Endothelial cell of umbilical vein (primary cell): ENCODE measurements around the gene CSNK1D. TPM values are rescaled to one million over a fixed set of nuclear protein-coding genes. Genes with fewer than 3 reads are reported as not detected.

Experiments
- BruUV-seq: library from RNA; stranded (reverse); fragments of 400-500 nt; replicated peaks from 2 replicates; lab custom pipeline; 2021; lab: Mats Ljungman, UMichigan
- CTCF ChIA-PET: fragments of 300-600, 350-600 bp; sonication (Branson Sonifier 250); formaldehyde crosslinking; loops from one replicate; lab custom pipeline; 2021; ENCODE audit warnings: antibody characterized with exemption, inconsistent platforms; lab: Charles Lee
- POLR2A ChIA-PET: fragments of 300-600, 350-600 bp; sonication (Branson Sonifier 250); formaldehyde crosslinking; loops from one replicate; lab custom pipeline; 2021; ENCODE audit warnings: antibody characterized with exemption, inconsistent platforms; lab: Charles Lee
- DNase-seq: peaks from one replicate; pipeline ENCODE4 v3.0.0-alpha.2; 2011; ENCODE audit warnings: low read depth, low spot score
- FAIRE-seq: peaks from 2 replicates; lab custom pipeline; 2011; peaks lifted over from hg19 to GRCh38; lab: Jason Lieb, UNC
- H2AFZ ChIP-seq: 2 replicates; pipeline ENCODE4 v1.6.0; 2012; ENCODE audit warnings: low read depth, low read length, control low read depth, inconsistent platforms
- H3K27ac ChIP-seq: 2 replicates; pipeline ENCODE4 v1.5.1; 2011; ENCODE audit warnings: low read depth, mild to moderate bottlenecking, control low read depth, low read length, moderate library complexity; ENCODE audit not compliant: insufficient read depth
- H3K27me3 ChIP-seq, 2 experiments: 2 replicates each; pipeline versions ENCODE4 v1.6.0 to v1.6.1; 2011; ENCODE audit warnings: low read length in 2 of 2, mixed read lengths in 1 of 2; ENCODE audit not compliant: control insufficient read depth in 2 of 2, insufficient read depth in 2 of 2
- H3K36me3 ChIP-seq, 2 experiments: 2 replicates in 1 of 2; 3 replicates in 1 of 2; pipeline ENCODE4 v1.5.1; 2011; ENCODE audit warnings: low read length in 2 of 2, mild to moderate bottlenecking in 1 of 2, moderate library complexity in 1 of 2; ENCODE audit not compliant: control insufficient read depth in 2 of 2, insufficient read depth in 2 of 2; ENCODE audit errors: extremely low read depth in 1 of 2
- H3K4me1 ChIP-seq: 3 replicates; pipeline ENCODE4 v1.5.1; 2011; ENCODE audit warnings: mild to moderate bottlenecking, low read length; ENCODE audit not compliant: control insufficient read depth, insufficient read depth; ENCODE audit errors: extremely low read depth
- H3K4me2 ChIP-seq: 2 replicates; pipeline ENCODE4 v1.6.1; 2011; ENCODE audit warnings: low read length, control low read depth, mixed read lengths; ENCODE audit not compliant: insufficient read depth
- H3K4me3 ChIP-seq, 3 experiments: fragments of 200-600 bp in 1 of 3; sonication (generic), shearing (Covaris generic) in 1 of 3; replicated peaks in 1 of 3; 2 replicates each; pipeline ENCODE4 v1.5.1; 2011 to 2016; ENCODE audit warnings: control low read depth in 3 of 3, low read length in 3 of 3, mild to moderate bottlenecking in 2 of 3, inconsistent platforms in 1 of 3, low read depth in 1 of 3, moderate library complexity in 1 of 3; ENCODE audit not compliant: insufficient read depth in 1 of 3
- H3K79me2 ChIP-seq: 2 replicates; pipeline ENCODE4 v1.6.0; 2012; ENCODE audit warnings: low read length, inconsistent platforms; ENCODE audit not compliant: control insufficient read depth, insufficient read depth
- H3K9ac ChIP-seq: replicated peaks from 2 replicates; pipeline ENCODE3; 2011; ENCODE audit warnings: low read length, control low read depth; ENCODE audit not compliant: insufficient read depth; ENCODE audit errors: extremely low read depth
- H3K9me1 ChIP-seq: replicated peaks from 3 replicates; pipeline ENCODE4 v1.6.0; 2011; ENCODE audit warnings: mild to moderate bottlenecking, low read length; ENCODE audit not compliant: control insufficient read depth, insufficient read depth; ENCODE audit errors: extremely low read depth
- H3K9me3 ChIP-seq: replicated peaks from 2 replicates; pipeline ENCODE4 v1.5.1; 2012; ENCODE audit warnings: low read length, inconsistent platforms; ENCODE audit not compliant: control insufficient read depth, insufficient read depth
- H4K20me1 ChIP-seq: replicated peaks from 2 replicates; pipeline ENCODE3; 2011; ENCODE audit warnings: mild to moderate bottlenecking, low read length; ENCODE audit not compliant: control insufficient read depth, insufficient read depth; ENCODE audit errors: extremely low read depth
- MYC ChIP-seq: IDR thresholded peaks from one replicate; pipeline ENCODE4 v1.6.1; 2011; ENCODE audit warnings: mild to moderate bottlenecking, low read depth, low read length
- POLR2A ChIP-seq: IDR thresholded peaks from 2 replicates; pipeline ENCODE4 v1.6.1; 2012; ENCODE audit warnings: low read depth, mild to moderate bottlenecking, control low read depth, low read length
- POLR2AphosphoS5 ChIP-seq: IDR thresholded peaks from 2 replicates; pipeline ENCODE4 v1.6.1; 2012; ENCODE audit warnings: low read depth, mild to moderate bottlenecking, control low read depth, low read length, moderate library complexity; ENCODE audit not compliant: insufficient read depth
- dilution Hi-C: fragments of 300-500 bp; cut with MboI; formaldehyde crosslinking; loops from one replicate; pipeline ENCODE4 v1.15.0; 2019; ENCODE audit warnings: low sequenced_read_pairs; ENCODE audit not compliant: extremely low pct_ligation_motif_present
- intact Hi-C: fragments of 100-400 bp; cut with micrococcal nuclease; formaldehyde crosslinking; loops from one replicate; pipeline ENCODE4 v1.10.0; 2022
- polyA plus RNA-seq, 4 experiments: library from polyadenylated mRNA; depleted of rRNA in 3 of 4; stranded (reverse) in 3 of 4; unstranded in 1 of 4; fragments of >200 nt; gene quantifications; 2 replicates each; pipeline versions ENCODE4 v1.2.1 to v1.2.3, GENCODE V29; 2011 to 2012; ENCODE audit warnings: missing spikeins in 1 of 4
- total RNA-seq: library from RNA; stranded (reverse); gene quantifications from 2 replicates; pipeline ENCODE4 v1.2.3, GENCODE V29; 2021
- TF ChIP-seq, protein P1 (sequence below): IDR thresholded peaks from 2 replicates; pipeline ENCODE4 v1.6.1; 2011; ENCODE audit not compliant: insufficient read depth, insufficient read length
- TF ChIP-seq, protein P2 (sequence below), 2 donors: IDR thresholded peaks; 1 replicate in 1 of 2; 2 replicates in 1 of 2; pipeline ENCODE4 v1.5.1; 2011; ENCODE audit warnings: low read length in 2 of 2, mild to moderate bottlenecking in 2 of 2, moderate library complexity in 2 of 2, control low read depth in 1 of 2, inconsistent platforms in 1 of 2, low read depth in 1 of 2; ENCODE audit not compliant: insufficient read depth in 1 of 2; ENCODE audit errors: extremely low read depth in 1 of 2

CSNK1D gene
- total and polyA plus RNA-seq, 2 donors (not counting 3 experiments of a cell fraction or from before 2014, with no cell fraction given), result 127 to 155 TPM

DNA sequence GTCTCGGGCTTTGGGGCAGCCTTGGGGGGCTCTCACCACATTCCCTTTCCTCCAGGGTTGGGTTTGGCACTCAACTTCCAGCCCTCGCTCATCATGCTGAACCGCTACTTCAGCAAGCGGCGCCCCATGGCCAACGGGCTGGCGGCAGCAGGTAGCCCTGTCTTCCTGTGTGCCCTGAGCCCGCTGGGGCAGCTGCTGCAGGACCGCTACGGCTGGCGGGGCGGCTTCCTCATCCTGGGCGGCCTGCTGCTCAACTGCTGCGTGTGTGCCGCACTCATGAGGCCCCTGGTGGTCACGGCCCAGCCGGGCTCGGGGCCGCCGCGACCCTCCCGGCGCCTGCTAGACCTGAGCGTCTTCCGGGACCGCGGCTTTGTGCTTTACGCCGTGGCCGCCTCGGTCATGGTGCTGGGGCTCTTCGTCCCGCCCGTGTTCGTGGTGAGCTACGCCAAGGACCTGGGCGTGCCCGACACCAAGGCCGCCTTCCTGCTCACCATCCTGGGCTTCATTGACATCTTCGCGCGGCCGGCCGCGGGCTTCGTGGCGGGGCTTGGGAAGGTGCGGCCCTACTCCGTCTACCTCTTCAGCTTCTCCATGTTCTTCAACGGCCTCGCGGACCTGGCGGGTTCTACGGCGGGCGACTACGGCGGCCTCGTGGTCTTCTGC lies 36.3 kb downstream of the CSNK1D start:
- no peak overlapping the region for H2AFZ ChIP-seq
- no peaks in the 10 kb centered on the region for H4K20me1 ChIP-seq
- intact Hi-C loops, result loop anchor here (2.0 to 10.0 kb wide), 2 partner anchors 84 to 202 kb away; partner anchors contain the start of genes DCXR and RAC3
- TF ChIP-seq, protein P1, sequence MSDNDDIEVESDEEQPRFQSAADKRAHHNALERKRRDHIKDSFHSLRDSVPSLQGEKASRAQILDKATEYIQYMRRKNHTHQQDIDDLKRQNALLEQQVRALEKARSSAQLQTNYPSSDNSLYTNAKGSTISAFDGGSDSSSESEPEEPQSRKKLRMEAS, result no peak
- peak; percentile 20 for TF ChIP-seq POLR2A
- no peaks in the 10 kb centered on the region for H3K9me3 ChIP-seq
- H3K27me3 ChIP-seq, result no peaks in the 10 kb centered on the region
- no peak overlapping the region for H3K9ac ChIP-seq
- H3K27ac ChIP-seq, result no peak overlapping the region
- H3K4me3 ChIP-seq, result no peak overlapping the region
- peaks cover 51% of the 10 kb centered on the region for H3K79me2 ChIP-seq
- no TSS peak for BruUV-seq
- DNase-seq (no peak), FAIRE-seq (no peak)
- POLR2A ChIA-PET, result no interaction called here
- no peaks in the 10 kb centered on the region for H3K9me1 ChIP-seq
- H3K4me1 ChIP-seq, result peaks cover 23% of the 10 kb centered on the region
- H3K4me2 ChIP-seq, result no peak overlapping the region
- peaks cover 0 to 24% of the 10 kb centered on the region in 2 experiments for H3K36me3 ChIP-seq
- dilution Hi-C loops, result no loop called here
- CTCF ChIA-PET, result interaction anchor here (1.1 to 8.8 kb wide), 6 partner anchors 8 to 206 kb away, joined by 4 to 104 read pairs (median 6); partner anchors contain the start of genes RAC3 and SLC16A3

DNA sequence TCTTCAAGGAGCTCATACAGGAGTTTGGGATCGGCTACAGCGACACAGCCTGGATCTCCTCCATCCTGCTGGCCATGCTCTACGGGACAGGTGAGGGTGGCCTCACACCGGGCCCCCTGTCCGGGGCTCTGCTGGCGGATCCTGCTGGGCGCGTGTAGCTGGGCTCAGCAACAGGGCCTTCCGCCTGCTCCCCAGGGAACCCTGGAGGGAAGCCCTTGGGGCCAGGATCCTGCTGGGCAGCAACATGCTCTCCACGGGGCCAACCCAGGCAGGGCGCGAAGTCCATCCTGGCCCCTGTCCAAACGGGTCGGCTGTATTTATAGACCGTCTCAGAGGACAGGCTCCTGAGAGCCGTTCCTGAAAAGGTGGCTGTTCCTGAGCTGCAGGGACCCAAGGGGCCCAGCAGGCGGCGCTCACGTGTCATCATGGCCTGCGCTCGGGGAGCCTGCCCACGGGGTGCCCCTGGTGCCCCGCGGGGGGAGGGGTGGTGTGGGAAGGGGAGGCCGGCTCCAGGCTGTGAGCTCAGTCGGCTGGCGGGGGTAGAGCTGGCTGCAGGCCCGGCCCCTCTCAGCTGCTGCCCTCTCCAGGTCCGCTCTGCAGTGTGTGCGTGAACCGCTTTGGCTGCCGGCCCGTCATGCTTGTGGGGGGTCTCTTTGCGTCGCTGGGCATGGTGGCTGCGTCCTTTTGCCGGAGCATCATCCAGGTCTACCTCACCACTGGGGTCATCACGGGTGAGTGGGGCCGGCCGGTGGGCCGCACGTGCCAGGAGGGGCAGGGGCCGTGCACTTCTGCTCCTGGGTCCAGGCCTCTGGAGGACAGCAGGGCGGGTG lies 37.1 kb downstream of the CSNK1D start:
- BruUV-seq, result no TSS peak
- peaks cover 21% of the 10 kb centered on the region for H3K4me1 ChIP-seq
- ChIA-PET POLR2A (interaction anchor here (0.8 kb wide), 1 partner anchor 61 kb away, joined by 3 read pairs; no protein-coding TSS in a partner anchor), CTCF (interaction anchor here (0.6 to 8.8 kb wide), 16 partner anchors 9 to 308 kb away, joined by 3 to 104 read pairs (median 4); partner anchors contain the start of genes CENPX, CSNK1D, DCXR and LRRC45)
- H3K36me3 ChIP-seq, result peaks cover 0 to 24% of the 10 kb centered on the region in 2 experiments
- dilution Hi-C loops, result no loop called here
- H3K27me3 ChIP-seq, result no peaks in the 10 kb centered on the region
- H3K4me2 ChIP-seq, result no peak overlapping the region
- H3K9me3 ChIP-seq, result no peaks in the 10 kb centered on the region
- FAIRE-seq, result peak; percentile 70
- intact Hi-C loops, result loop anchor here (2.0 to 10.0 kb wide), 2 partner anchors 84 to 202 kb away; partner anchors contain the start of genes DCXR and RAC3
- H3K4me3 ChIP-seq, result no peak overlapping the region
- peaks cover 60% of the 10 kb centered on the region for H3K79me2 ChIP-seq
- no peak overlapping the region for H3K27ac ChIP-seq
- H3K9me1 ChIP-seq, result no peaks in the 10 kb centered on the region
- H2AFZ ChIP-seq, result no peak overlapping the region
- TF ChIP-seq, protein P2, sequence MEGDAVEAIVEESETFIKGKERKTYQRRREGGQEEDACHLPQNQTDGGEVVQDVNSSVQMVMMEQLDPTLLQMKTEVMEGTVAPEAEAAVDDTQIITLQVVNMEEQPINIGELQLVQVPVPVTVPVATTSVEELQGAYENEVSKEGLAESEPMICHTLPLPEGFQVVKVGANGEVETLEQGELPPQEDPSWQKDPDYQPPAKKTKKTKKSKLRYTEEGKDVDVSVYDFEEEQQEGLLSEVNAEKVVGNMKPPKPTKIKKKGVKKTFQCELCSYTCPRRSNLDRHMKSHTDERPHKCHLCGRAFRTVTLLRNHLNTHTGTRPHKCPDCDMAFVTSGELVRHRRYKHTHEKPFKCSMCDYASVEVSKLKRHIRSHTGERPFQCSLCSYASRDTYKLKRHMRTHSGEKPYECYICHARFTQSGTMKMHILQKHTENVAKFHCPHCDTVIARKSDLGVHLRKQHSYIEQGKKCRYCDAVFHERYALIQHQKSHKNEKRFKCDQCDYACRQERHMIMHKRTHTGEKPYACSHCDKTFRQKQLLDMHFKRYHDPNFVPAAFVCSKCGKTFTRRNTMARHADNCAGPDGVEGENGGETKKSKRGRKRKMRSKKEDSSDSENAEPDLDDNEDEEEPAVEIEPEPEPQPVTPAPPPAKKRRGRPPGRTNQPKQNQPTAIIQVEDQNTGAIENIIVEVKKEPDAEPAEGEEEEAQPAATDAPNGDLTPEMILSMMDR (IDR thresholded peaks at IDR 0.05; ENCODE audit: extremely low read depth in 1 of 2, insufficient read depth in 1 of 2, low read depth in 1 of 2, low read length in 2 of 2), result peak; percentile 80 to 91
- no peak for TF ChIP-seq POLR2A
- TF ChIP-seq, protein P1, result no peak
- TF ChIP-seq MYC, result no peak
- peak; percentile 24 for TF ChIP-seq POLR2AphosphoS5
- H4K20me1 ChIP-seq, result no peaks in the 10 kb centered on the region
- no peak overlapping the region for H3K9ac ChIP-seq
- peak; percentile 45 for DNase-seq
